Placental pericyte (primary cell): ENCODE results near the gene TXNDC9. TPM values are rescaled to one million over a fixed set of nuclear protein-coding genes. Genes with fewer than 3 reads are reported as not detected.

ENCODE experiments used
- total RNA-seq: library from RNA; depleted of rRNA; stranded (reverse); fragments of >200 nt; gene quantifications from 2 replicates; pipeline ENCODE4 v1.2.3, GENCODE V29; 2012

The TXNDC9 gene
- total RNA-seq = 61.5 and 85.5 TPM in 2 replicates

GRCh38 chr2:99335911-99336803, at the start of gene TXNDC9:
Gene TXNDC9, minus strand, starts transcription at chr2:99336333. Its CDS starts 3,123 bp downstream, at chr2:99333210.

GRCh38 chr2:99337113-99338028, 1.2 kb upstream of the TXNDC9 start, which contains the start of gene EIF5B:
Gene EIF5B, plus strand, starts transcription at chr2:99337389. Its CDS starts 166 bp downstream, at chr2:99337555.

DNA sequence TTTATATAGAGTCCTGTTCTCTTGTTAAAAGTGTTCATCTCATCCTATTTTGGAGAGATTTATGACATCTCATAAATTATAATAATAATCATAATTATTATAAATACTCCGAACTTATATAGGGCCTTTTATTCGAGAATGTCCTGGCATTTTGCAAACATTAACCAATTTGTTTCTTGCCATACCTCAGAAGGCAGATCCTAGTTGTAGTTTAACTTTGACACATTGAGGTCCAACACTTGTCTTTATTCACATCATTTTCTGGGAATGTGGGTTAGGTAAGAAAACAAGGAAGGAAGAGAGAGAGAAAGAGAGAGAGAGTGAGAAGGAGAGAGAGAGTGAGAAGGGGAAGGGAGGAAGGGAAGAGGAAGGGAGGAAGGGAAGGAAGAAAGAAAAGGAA, 35.0 kb downstream of the TXNDC9 start, which contains the start of gene LYG1:
TSS of gene LYG1 (minus strand) at position 101 of the 400 bp plus-strand sequence. CDS start 5,527 bp downstream, outside the sequence.

Other genes starting within 250 kb of the TXNDC9 start
- gene C2orf15, start 194.6 kb downstream of the TXNDC9 start, total RNA-seq = not detected in 2 replicates
- 0.44 and 0.72 TPM in 2 replicates for gene TSGA10, start 181.4 kb downstream of the TXNDC9 start, total RNA-seq
- 2.0 and 4.4 TPM in 2 replicates for gene LIPT1, start 181.4 kb downstream of the TXNDC9 start, total RNA-seq
- gene MITD1, start 155.3 kb downstream of the TXNDC9 start, total RNA-seq = 16.2 and 19.0 TPM in 2 replicates
- 25.6 and 31.8 TPM in 2 replicates for gene MRPL30, start 155.1 kb downstream of the TXNDC9 start, total RNA-seq
- not detected in 2 replicates for gene LYG2, start 80.7 kb downstream of the TXNDC9 start, total RNA-seq
- 0.44 TPM in 1 of 2 replicates, not detected in the other for gene LYG1, start 35.1 kb downstream of the TXNDC9 start, total RNA-seq
- 16.4 and 24.2 TPM in 2 replicates for gene EIF5B, start 1.1 kb upstream of the TXNDC9 start, total RNA-seq
- gene REV1, start 153.7 kb upstream of the TXNDC9 start, total RNA-seq = 24.1 and 38.7 TPM in 2 replicates